ENCODE data around the gene ONECUT3. TPM values are rescaled to one million over a fixed set of nuclear protein-coding genes. Genes with fewer than 3 reads are reported as not detected.

The ONECUT3 gene
- total RNA-seq, 3 donors from 2014 or later: not detected

- TF ChIP-seq CTCF (IDR thresholded peaks at IDR 0.05) (no peak), POLR2AphosphoS5 (IDR thresholded peaks at IDR 0.05) (no peak), POLR2A (IDR thresholded peaks at IDR 0.05) (no peak)
- Histone ChIP-seq H3K36me3 (no peaks in the 10 kb centered on the region), H3K9me3 (no peaks in the 10 kb centered on the region), H3K4me3 (no peak overlapping the region), H3K27ac (no peak overlapping the region), H3K27me3 (peaks cover 0 to 88% of the 10 kb centered on the region in 2 donors), H3K4me1 (peaks cover 0 to 6% of the 10 kb centered on the region in 2 donors)
- intact Hi-C loops (cut with DNase I; ENCODE audit: low total_unique reads): no loop called here
- no peak for DNase-seq (ENCODE audit: low spot score in 2 of 2)
Measured at GRCh38 chr19:1729568-1729925, 23.8 kb upstream of the ONECUT3 start.

DNA sequence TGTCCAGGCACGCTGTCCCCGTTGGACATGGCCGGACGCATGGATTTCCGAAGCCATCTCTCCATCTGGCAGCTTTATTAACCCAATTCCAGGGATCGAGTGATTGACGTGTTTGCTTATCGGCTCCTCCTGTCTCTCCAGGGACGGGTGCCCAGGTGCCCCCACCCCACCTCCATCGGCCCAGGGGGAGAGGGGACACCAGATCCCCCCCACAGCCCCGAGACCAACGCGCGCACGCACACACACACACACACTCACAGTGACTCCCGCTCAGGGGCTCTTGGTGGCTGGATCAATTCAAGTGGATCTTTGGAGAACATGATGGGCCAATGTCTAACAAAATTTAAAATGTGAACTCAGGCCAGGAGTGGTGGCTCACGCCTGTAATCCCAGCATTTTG is 23.1 kb upstream of the ONECUT3 start:
- no peaks in the 10 kb centered on the region for H3K9me3 ChIP-seq
- peaks cover 0 to 6% of the 10 kb centered on the region in 2 donors for H3K4me1 ChIP-seq
- peaks cover 0 to 94% of the 10 kb centered on the region in 2 donors for H3K27me3 ChIP-seq
- intact Hi-C loops (cut with DNase I; ENCODE audit: low total_unique reads): no loop called here
- no peak overlapping the region for H3K4me3 ChIP-seq
- no peaks in the 10 kb centered on the region for H3K36me3 ChIP-seq
- DNase-seq (ENCODE audit: low spot score in 2 of 2): no peak
- H3K27ac ChIP-seq: no peak overlapping the region
- TF ChIP-seq POLR2AphosphoS5 (IDR thresholded peaks at IDR 0.05): no peak
- no peak for TF ChIP-seq POLR2A (IDR thresholded peaks at IDR 0.05)

DNA sequence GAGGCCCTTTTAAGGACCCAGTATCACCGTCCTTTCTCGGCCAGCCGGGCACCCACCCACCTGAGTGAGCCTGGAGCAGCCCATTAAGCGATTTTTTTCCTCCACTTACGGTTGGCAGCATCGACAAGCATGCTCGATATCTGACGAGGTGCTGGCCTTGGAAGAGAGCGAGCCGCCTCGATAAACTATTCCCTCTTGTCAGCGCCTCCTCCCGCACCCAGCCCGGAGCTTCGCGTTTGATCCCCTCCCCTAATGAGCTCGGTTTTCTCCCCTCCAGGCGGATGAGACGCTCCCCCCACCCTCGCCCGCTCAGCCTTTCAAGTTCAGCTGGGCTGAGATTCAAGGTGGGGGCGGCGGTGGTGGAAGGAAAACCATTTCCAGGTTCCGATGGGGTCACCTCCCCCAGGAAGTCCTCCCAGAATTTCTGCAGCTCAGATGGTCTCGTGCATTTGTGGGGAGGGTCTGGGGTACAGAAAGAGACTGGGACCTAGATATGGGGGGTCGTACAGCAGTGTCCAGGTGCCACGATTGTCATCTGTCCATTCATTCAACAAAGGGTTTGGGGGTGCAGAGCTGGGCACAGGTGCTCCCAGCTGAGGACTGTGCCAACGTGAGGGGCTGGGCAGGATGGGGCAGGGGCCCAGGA is 18.9 kb upstream of the ONECUT3 start:
- intact Hi-C loops (cut with DNase I; ENCODE audit: low total_unique reads): no loop called here
- TF ChIP-seq POLR2AphosphoS5 (IDR thresholded peaks at IDR 0.05) (no peak), CTCF (IDR thresholded peaks at IDR 0.05) (no peak), POLR2A (IDR thresholded peaks at IDR 0.05) (no peak)

DNA sequence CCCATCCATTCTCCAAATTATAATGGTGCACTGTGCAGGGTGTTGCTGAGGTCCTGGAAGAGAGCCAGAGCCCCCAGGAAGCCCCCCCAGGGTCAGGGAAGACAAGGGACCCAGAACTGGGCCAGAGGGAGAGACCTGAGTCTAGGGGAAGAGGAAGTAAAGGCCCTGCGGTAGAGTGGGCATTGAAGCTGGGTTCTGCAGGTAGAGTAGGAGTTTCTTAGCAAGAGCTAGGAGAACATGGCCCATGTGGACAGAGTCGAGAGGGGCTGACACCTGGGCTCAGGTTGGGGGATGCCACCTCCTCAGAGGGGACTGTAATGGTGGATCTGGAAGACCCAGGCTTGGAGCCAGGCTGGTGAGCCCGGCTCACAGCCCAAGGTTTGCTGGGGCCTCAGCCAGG is 17.0 kb upstream of the ONECUT3 start:
- no peak for DNase-seq (ENCODE audit: low spot score in 2 of 2)
- TF ChIP-seq POLR2A (IDR thresholded peaks at IDR 0.05): no peak
- TF ChIP-seq CTCF (IDR thresholded peaks at IDR 0.05): no peak
- no peak for TF ChIP-seq POLR2AphosphoS5 (IDR thresholded peaks at IDR 0.05)
- Histone ChIP-seq H3K27me3 (peaks cover 5 to 85% of the 10 kb centered on the region in 2 donors), H3K4me3 (no peak overlapping the region), H3K9me3 (peaks cover 0 to 7% of the 10 kb centered on the region in 2 donors), H3K4me1 (no peaks in the 10 kb centered on the region), H3K27ac (no peak overlapping the region), H3K36me3 (no peaks in the 10 kb centered on the region)
- intact Hi-C loops (cut with DNase I; ENCODE audit: low total_unique reads): no loop called here

More for the DNA sequence above, 18.9 kb upstream of the ONECUT3 start:
- H3K9me3 ChIP-seq: no peaks in the 10 kb centered on the region
- no peak overlapping the region for H3K4me3 ChIP-seq
- no peaks in the 10 kb centered on the region for H3K36me3 ChIP-seq
- no peaks in the 10 kb centered on the region for H3K4me1 ChIP-seq
- H3K27ac ChIP-seq: no peak overlapping the region
- peaks cover 5 to 97% of the 10 kb centered on the region in 2 donors for H3K27me3 ChIP-seq
- no peak for DNase-seq (ENCODE audit: low spot score in 2 of 2)

DNA sequence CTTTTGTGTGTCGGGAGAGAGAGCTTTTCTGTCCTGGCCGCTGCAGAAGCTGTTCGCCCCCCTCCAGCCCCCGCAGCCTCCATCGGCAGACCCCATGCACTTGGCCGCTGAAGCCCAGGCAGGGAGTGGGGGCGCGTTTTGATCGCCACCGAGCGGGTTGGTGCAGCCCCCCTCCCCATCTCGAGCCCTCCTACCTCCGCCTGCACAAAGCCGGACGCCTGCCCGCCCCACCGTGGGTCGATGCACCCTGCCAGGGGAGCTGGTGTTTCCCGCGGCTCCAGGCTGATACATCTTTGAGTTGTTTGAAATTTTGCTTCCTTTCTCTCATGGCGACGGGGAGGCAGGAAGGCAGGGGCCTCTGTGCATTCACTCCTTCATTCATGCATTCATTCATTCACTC is 16.4 kb upstream of the ONECUT3 start:
- Histone ChIP-seq H3K36me3 (no peaks in the 10 kb centered on the region), H3K9me3 (peaks cover 0 to 7% of the 10 kb centered on the region in 2 donors), H3K27ac (no peak overlapping the region), H3K4me1 (no peaks in the 10 kb centered on the region), H3K27me3 (peaks cover 5 to 83% of the 10 kb centered on the region in 2 donors), H3K4me3 (no peak overlapping the region)
- no peak for TF ChIP-seq CTCF (IDR thresholded peaks at IDR 0.05)
- intact Hi-C loops (cut with DNase I; ENCODE audit: low total_unique reads): no loop called here
- no peak for DNase-seq (ENCODE audit: low spot score in 2 of 2)

Data from breast epithelium (tissue), 4 donors.